HPDE6-E6E7 (cell line): ENCODE data around the gene RBBP9.
"Not testable (repeated sequence)": the region's sequence is repeated elsewhere in the genome, so short reads cannot be mapped to it uniquely, and the experiment has no call there.

ENCODE experiments used
- DNase-seq: peaks from one replicate; pipeline ENCODE4 v3.0.0; 2011; ENCODE audit warnings: missing footprints; ENCODE audit errors: extremely low spot score

The RBBP9 gene

GRCh38 chr20:18504479-18505060 lies 7.5 kb upstream of the RBBP9 start:
- no peak for DNase-seq

- DNase-seq, result not testable (repeated sequence)
Measured at GRCh38 chr20:18501672-18502071, 4.6 kb upstream of the RBBP9 start.

- DNase-seq, result no peak
Measured at GRCh38 chr20:18497603-18498002, 578 bp upstream of the RBBP9 start.

GRCh38 chr20:18496042-18496441 lies 983 bp downstream of the RBBP9 start:
- DNase-seq, result no peak

GRCh38 chr20:18488301-18488700 lies 8.7 kb downstream of the RBBP9 start:
- DNase-seq, result no peak

GRCh38 chr20:18481596-18481995 lies 15.4 kb downstream of the RBBP9 start:
- DNase-seq, result no peak

GRCh38 chr20:18477821-18478220 lies 19.2 kb downstream of the RBBP9 start:
- no peak for DNase-seq

- DNase-seq, result no peak
Measured at GRCh38 chr20:18477218-18477617, 19.8 kb downstream of the RBBP9 start.

GRCh38 chr20:18466894-18467730 lies 29.9 kb downstream of the RBBP9 start, which contains the start of the genes DZANK1 and POLR3F:
Gene DZANK1 (minus strand): TSS chr20:18467030. CDS start chr20:18465358, 1,672 bp downstream.
Gene POLR3F (plus strand): TSS chr20:18467390. CDS start chr20:18467507, 117 bp downstream.
- peak; percentile 100 for DNase-seq

GRCh38 chr20:18466574-18466893 lies 30.5 kb downstream of the RBBP9 start:
- no peak for DNase-seq

- no peak for DNase-seq
Measured at GRCh38 chr20:18465536-18466200, 31.4 kb downstream of the RBBP9 start.

GRCh38 chr20:18456600-18456999 lies 40.4 kb downstream of the RBBP9 start:
- DNase-seq, result no peak

GRCh38 chr20:18443886-18444285 lies 53.1 kb downstream of the RBBP9 start:
- DNase-seq, result no peak

- no peak for DNase-seq
Measured at GRCh38 chr20:18440403-18440802, 56.6 kb downstream of the RBBP9 start.

GRCh38 chr20:18436847-18437246 lies 60.2 kb downstream of the RBBP9 start:
- DNase-seq, result no peak
